IMR-90 (cell line): ENCODE measurements around the gene POGK. TPM values are rescaled to one million over a fixed set of nuclear protein-coding genes. Genes with fewer than 3 reads are reported as not detected.
A peak's percentile ranks its signal among the peaks of the same experiment; 100 is the strongest.

Experiments used
- ATAC-seq: fragments of 200-7000 bp; cut with Tn5 transposase; 2 replicates; pipeline ENCODE4 v1.9.1; 2020; ENCODE audit warnings: low read depth, mild to moderate bottlenecking, moderate library complexity
- BruUV-seq: library from RNA; stranded (reverse); fragments of 400-500 nt; replicated peaks from 2 replicates; lab custom pipeline; 2021; lab: Mats Ljungman, UMichigan
- CTCF ChIA-PET: fragments of 300-600 bp; formaldehyde crosslinking; extraction: SDS; loops from one replicate; lab custom pipeline; 2021; ENCODE audit warnings: antibody characterized with exemption; lab: Yijun Ruan, JAX
- POLR2A ChIA-PET: fragments of 300-600 bp; sonication (Branson Sonifier 250); formaldehyde crosslinking; loops from one replicate; lab custom pipeline; 2022; ENCODE audit warnings: antibody characterized with exemption; ENCODE audit not compliant: unreplicated experiment; lab: Charles Lee
- DNase-seq: peaks from one replicate; pipeline ENCODE4 v3.0.0; 2013
- H2AFZ ChIP-seq: replicated peaks from 2 replicates; pipeline ENCODE3; 2013; ENCODE audit warnings: low read length, mild to moderate bottlenecking; ENCODE audit not compliant: poor library complexity
- H2AK5ac ChIP-seq: 2 replicates; pipeline ENCODE4 v1.6.1; 2013; ENCODE audit warnings: low read depth, low read length, inconsistent platforms
- H2AK9ac ChIP-seq: replicated peaks from 2 replicates; pipeline ENCODE3; 2013; ENCODE audit warnings: mild to moderate bottlenecking, low read depth, low read length, moderate library complexity; ENCODE audit not compliant: poor library complexity
- H2BK120ac ChIP-seq: 2 replicates; pipeline ENCODE4 v1.6.1; 2013; ENCODE audit warnings: low read depth, low read length, inconsistent platforms
- H2BK15ac ChIP-seq: 3 replicates; pipeline ENCODE4 v1.6.1; 2013; ENCODE audit warnings: low read depth, low read length, inconsistent platforms
- H2BK20ac ChIP-seq: 2 replicates; pipeline ENCODE4 v1.6.1; 2013; ENCODE audit warnings: low read depth, mild to moderate bottlenecking, inconsistent platforms, low read length, moderate library complexity
- H2BK5ac ChIP-seq: 2 replicates; pipeline ENCODE4 v1.6.1; 2013; ENCODE audit warnings: mild to moderate bottlenecking, low read depth, low read length, inconsistent platforms; ENCODE audit not compliant: poor library complexity, severe bottlenecking
- H3K14ac ChIP-seq: replicated peaks from 2 replicates; pipeline ENCODE4 v1.6.1; 2013; ENCODE audit warnings: low read depth, low read length, inconsistent platforms
- H3K18ac ChIP-seq: 2 replicates; pipeline ENCODE4 v1.6.1; 2013; ENCODE audit warnings: low read depth, low read length, control low read depth
- H3K23ac ChIP-seq: 2 replicates; pipeline ENCODE4 v1.6.1; 2013; ENCODE audit warnings: low read depth, low read length, inconsistent platforms
- H3K27ac ChIP-seq: 2 replicates; pipeline ENCODE4 v1.5.1; 2013; ENCODE audit warnings: mild to moderate bottlenecking, control low read depth, low read length; ENCODE audit not compliant: insufficient read depth
- H3K27me3 ChIP-seq: 2 replicates; pipeline ENCODE4 v1.6.1; 2013; ENCODE audit warnings: low read length; ENCODE audit not compliant: control insufficient read depth, insufficient read depth
- H3K36me3 ChIP-seq: 2 replicates; pipeline ENCODE4 v1.6.1; 2013; ENCODE audit warnings: low read length, mixed read lengths; ENCODE audit not compliant: control insufficient read depth, insufficient read depth
- H3K4ac ChIP-seq: 2 replicates; pipeline ENCODE4 v1.6.1; 2013; ENCODE audit warnings: low read depth, low read length, inconsistent platforms
- H3K4me1 ChIP-seq: 2 replicates; pipeline ENCODE4 v1.6.1; 2013; ENCODE audit warnings: low read length, mixed read lengths; ENCODE audit not compliant: control insufficient read depth, insufficient read depth
- H3K4me2 ChIP-seq: 2 replicates; pipeline ENCODE4 v1.6.1; 2013; ENCODE audit warnings: low read depth, mild to moderate bottlenecking, control low read depth, low read length, moderate library complexity
- H3K4me3 ChIP-seq: 2 replicates; pipeline ENCODE4 v1.5.1; 2013; ENCODE audit warnings: low read depth, mild to moderate bottlenecking, control low read depth, low read length, moderate library complexity; ENCODE audit not compliant: insufficient read depth
- H3K56ac ChIP-seq: 2 replicates; pipeline ENCODE4 v1.6.1; 2013; ENCODE audit warnings: low read length, inconsistent platforms; ENCODE audit not compliant: insufficient read depth; ENCODE audit errors: extremely low read depth
- H3K79me1 ChIP-seq, 2 experiments: 2 replicates each; pipeline ENCODE4 v1.6.1; 2013; ENCODE audit warnings: low read length in 2 of 2, inconsistent platforms in 1 of 2, low read depth in 1 of 2
- H3K9ac ChIP-seq: 2 replicates; pipeline ENCODE4 v1.6.1; 2013; ENCODE audit warnings: low read depth, low read length, control low read depth
- H3K9me1 ChIP-seq: 2 replicates; pipeline ENCODE4 v1.6.1; 2013; ENCODE audit warnings: low read length, inconsistent platforms; ENCODE audit not compliant: insufficient read depth
- H3K9me3 ChIP-seq: 2 replicates; pipeline ENCODE4 v1.6.1; 2013; ENCODE audit warnings: low read length; ENCODE audit not compliant: control insufficient read depth, insufficient read depth
- H4K20me1 ChIP-seq: 2 replicates; pipeline ENCODE4 v1.6.1; 2013; ENCODE audit warnings: low read length, inconsistent platforms; ENCODE audit not compliant: insufficient read depth
- H4K5ac ChIP-seq: 2 replicates; pipeline ENCODE4 v1.6.1; 2013; ENCODE audit warnings: mild to moderate bottlenecking, low read depth, low read length, control low read depth
- H4K8ac ChIP-seq, 2 experiments: 2 replicates each; pipeline ENCODE4 v1.6.1; 2013; ENCODE audit warnings: low read depth in 2 of 2, low read length in 2 of 2, control low read depth in 1 of 2, inconsistent platforms in 1 of 2
- H4K91ac ChIP-seq: 2 replicates; pipeline ENCODE4 v1.6.1; 2013; ENCODE audit warnings: low read depth, low read length, inconsistent platforms; ENCODE audit not compliant: insufficient read depth
- BHLHE40 ChIP-seq: fragments of 150-350 bp; IDR thresholded peaks from 2 replicates; pipeline ENCODE4 v1.6.1; 2016; ENCODE audit warnings: mild to moderate bottlenecking, low read depth, low read length
- CEBPB ChIP-seq: IDR thresholded peaks from 2 replicates; pipeline ENCODE4 v1.6.1; 2012; ENCODE audit warnings: low read depth, low read length, improper control_type of control experiment
- CHD1 ChIP-seq: IDR thresholded peaks from 2 replicates; pipeline ENCODE4 v1.6.1; 2012; ENCODE audit warnings: low read depth, low read length, improper control_type of control experiment
- ELK1 ChIP-seq: fragments of 150-350 bp; IDR thresholded peaks from 2 replicates; pipeline ENCODE4 v1.6.1; 2016; ENCODE audit warnings: low read depth, mild to moderate bottlenecking, low read length, moderate library complexity, borderline replicate concordance
- FOS ChIP-seq: fragments of 150-350 bp; IDR thresholded peaks from 2 replicates; pipeline ENCODE4 v1.6.1; 2016; ENCODE audit warnings: low read depth, low read length
- MAFK ChIP-seq: IDR thresholded peaks from 2 replicates; pipeline ENCODE4 v1.6.1; 2012; ENCODE audit warnings: low read depth, low read length, improper control_type of control experiment
- MAZ ChIP-seq: IDR thresholded peaks from 2 replicates; pipeline ENCODE4 v1.6.1; 2012; ENCODE audit warnings: low read depth, mild to moderate bottlenecking, low read length, improper control_type of control experiment, moderate library complexity, borderline replicate concordance
- POLR2A ChIP-seq: IDR thresholded peaks from 2 replicates; pipeline ENCODE4 v1.6.1; 2012; ENCODE audit warnings: mild to moderate bottlenecking, low read depth, low read length
- RAD21 ChIP-seq: IDR thresholded peaks from 2 replicates; pipeline ENCODE4 v1.6.1; 2012; ENCODE audit warnings: low read length, improper control_type of control experiment
- RFX5 ChIP-seq: IDR thresholded peaks from 2 replicates; pipeline ENCODE4 v1.8.0; 2012; ENCODE audit warnings: low read depth, mild to moderate bottlenecking, low read length, moderate library complexity
- SMC3 ChIP-seq: fragments of 150-350 bp; IDR thresholded peaks from 2 replicates; pipeline ENCODE4 v1.6.1; 2016; ENCODE audit warnings: low read depth, mild to moderate bottlenecking, antibody characterized with exemption, low read length, moderate library complexity
- USF2 ChIP-seq: fragments of 150-350 bp; IDR thresholded peaks from 2 replicates; pipeline ENCODE4 v1.6.1; 2017; ENCODE audit warnings: mild to moderate bottlenecking, antibody characterized with exemption, low read length, low read depth
- WGBS, 2 experiments: methylation state at CpG; one replicate each; pipeline versions ENCODE4 v1.1.5 to v1.1.7; 2013; ENCODE audit warnings: missing lambda C conversion rate in 2 of 2; ENCODE audit not compliant: insufficient read length in 1 of 2; ENCODE audit errors: extremely low coverage in 2 of 2; 5-methylcytosine and 5-hydroxymethylcytosine counted together
- dilution Hi-C: fragments of 300-500 bp; cut with HindIII; formaldehyde crosslinking; loops from one replicate; pipeline ENCODE4 v1.14.3; 2018; ENCODE audit warnings: low sequenced_read_pairs; ENCODE audit not compliant: unreplicated experiment
- in situ Hi-C: fragments of 300-500 bp; cut with MboI; formaldehyde crosslinking; loops from 3 replicates; pipeline ENCODE4 v1.14.3; 2019; ENCODE audit warnings: low sequenced_read_pairs, inconsistent platforms, mixed read lengths
- intact Hi-C: fragments of 100-400 bp; cut with micrococcal nuclease; formaldehyde crosslinking; loops from 2 replicates; pipeline ENCODE4 v1.10.0; 2022
- polyA plus RNA-seq, 3 experiments: library from polyadenylated mRNA; depleted of rRNA; stranded (reverse); fragments of >200 nt; gene quantifications; 2 replicates each; pipeline ENCODE4 v1.2.3, GENCODE V29; 2012; ENCODE audit warnings: low replicate concordance in 1 of 3
- total RNA-seq: library from RNA; depleted of rRNA; stranded (reverse); fragments of >200 nt; gene quantifications from 2 replicates; pipeline ENCODE4 v1.2.3, GENCODE V29; 2012

POGK gene
- total and polyA plus RNA-seq, 2 of the 4 experiments (the other 2 are of a cell fraction): 11.3 to 25.6 TPM

GRCh38 chr1:166843769-166844596, 4.7 kb downstream of the POGK start:
- Histone ChIP-seq H3K36me3 (peaks cover 60% of the 10 kb centered on the region), H3K27ac (no peak overlapping the region), H3K4me2 (no peak overlapping the region), H3K4me1 (peaks cover 7% of the 10 kb centered on the region), H3K14ac (no peak overlapping the region), H3K56ac (no peak overlapping the region), H2BK5ac (no peak overlapping the region), H3K4me3 (no peak overlapping the region), H3K79me1 (peaks cover 59 to 74% of the 10 kb centered on the region in 2 experiments), H2BK120ac (no peak overlapping the region), H3K9me1 (peaks cover 7% of the 10 kb centered on the region), H2AFZ (no peak overlapping the region), H3K9me3 (no peaks in the 10 kb centered on the region), H3K4ac (no peak overlapping the region), H4K8ac (no peak overlapping the region), H3K18ac (no peak overlapping the region), H2AK9ac (no peak overlapping the region), H4K91ac (no peak overlapping the region), H2AK5ac (no peak overlapping the region), H4K5ac (no peak overlapping the region), H3K27me3 (no peaks in the 10 kb centered on the region), H2BK20ac (no peak overlapping the region), H3K9ac (no peak overlapping the region), H3K23ac (no peak overlapping the region), H4K20me1 (peaks cover 32% of the 10 kb centered on the region), H2BK15ac (no peak overlapping the region)
- POLR2A ChIA-PET: no interaction called here
- ATAC-seq (no peak), DNase-seq (peak; percentile 14)
- intact Hi-C loops: no loop called here
- no TSS peak for BruUV-seq
- CTCF ChIA-PET: no interaction called here
- no CpG with 5 or more reads among the region's 7 CpGs for WGBS, 2 experiments
- dilution Hi-C loops: no loop called here
- no peak for TF ChIP-seq RFX5
- TF ChIP-seq FOS: no peak
- no peak for TF ChIP-seq BHLHE40
- TF ChIP-seq POLR2A: no peak
- no peak for TF ChIP-seq MAZ
- TF ChIP-seq SMC3: no peak
- TF ChIP-seq USF2: no peak
- no peak for TF ChIP-seq ELK1
- TF ChIP-seq CEBPB: no peak
- TF ChIP-seq CHD1: no peak
- no peak for TF ChIP-seq RAD21
- no peak for TF ChIP-seq MAFK
- in situ Hi-C loops: no loop called here
